Activated CD8-positive, alpha-beta T cell treated with anti-CD3 and anti-CD28 coated beads for 36 hours (primary cell): Measurements from ENCODE around the gene PPIL6. TPM values are rescaled to one million over a fixed set of nuclear protein-coding genes. Genes with fewer than 3 reads are reported as not detected.

Experiments
- ATAC-seq: fragments of 200-7000 bp; cut with Tn5 transposase; one replicate; pipeline ENCODE4 v1.10.0; 2021; ENCODE audit warnings: mild to moderate bottlenecking, moderate library complexity
- CTCF ChIA-PET: fragments of 350-600 bp; sonication (Branson Sonifier 250); formaldehyde crosslinking; loops from one replicate; lab custom pipeline; 2021; ENCODE audit warnings: antibody characterized with exemption; lab: Charles Lee
- POLR2A ChIA-PET: fragments of 350-600 bp; sonication (Branson Sonifier 250); formaldehyde crosslinking; loops from one replicate; lab custom pipeline; 2021; ENCODE audit warnings: antibody characterized with exemption; lab: Charles Lee
- DNase-seq: peaks from one replicate; pipeline ENCODE4 v3.0.0-alpha.2; 2020
- H3K27ac Mint-ChIP-seq: one replicate; pipeline ENCODE4 v1.8.0; 2021; ENCODE audit warnings: mild to moderate bottlenecking, mixed read lengths
- H3K27me3 Mint-ChIP-seq: one replicate; pipeline ENCODE4 v1.8.0; 2021; ENCODE audit warnings: mixed read lengths
- H3K36me3 Mint-ChIP-seq: one replicate; pipeline ENCODE4 v1.8.0; 2021; ENCODE audit warnings: low read depth, mixed read lengths
- H3K4me1 Mint-ChIP-seq: one replicate; pipeline ENCODE4 v1.8.0; 2021; ENCODE audit warnings: low read depth, mixed read lengths
- H3K4me3 Mint-ChIP-seq: one replicate; pipeline ENCODE4 v1.8.0; 2021; ENCODE audit warnings: mild to moderate bottlenecking, moderate library complexity, mixed read lengths
- H3K9me3 Mint-ChIP-seq: one replicate; pipeline ENCODE4 v1.8.0; 2021; ENCODE audit warnings: mixed read lengths
- CTCF ChIP-seq: fragments of 200-600 bp; IDR thresholded peaks from one replicate; pipeline ENCODE4 v1.8.0; 2022; ENCODE audit warnings: antibody characterized with exemption, mild to moderate bottlenecking
- intact Hi-C: fragments of 100-400 bp; cut with micrococcal nuclease; formaldehyde crosslinking; loops from one replicate; pipeline ENCODE4 v1.10.0; 2022
- total RNA-seq, 2 experiments: library from RNA; stranded (reverse); gene quantifications; one replicate each; pipeline ENCODE4 v1.2.3, GENCODE V29; 2021

Gene PPIL6
- total RNA-seq, 2 experiments from 2014 or later: 0.27 to 0.38 TPM

DNA sequence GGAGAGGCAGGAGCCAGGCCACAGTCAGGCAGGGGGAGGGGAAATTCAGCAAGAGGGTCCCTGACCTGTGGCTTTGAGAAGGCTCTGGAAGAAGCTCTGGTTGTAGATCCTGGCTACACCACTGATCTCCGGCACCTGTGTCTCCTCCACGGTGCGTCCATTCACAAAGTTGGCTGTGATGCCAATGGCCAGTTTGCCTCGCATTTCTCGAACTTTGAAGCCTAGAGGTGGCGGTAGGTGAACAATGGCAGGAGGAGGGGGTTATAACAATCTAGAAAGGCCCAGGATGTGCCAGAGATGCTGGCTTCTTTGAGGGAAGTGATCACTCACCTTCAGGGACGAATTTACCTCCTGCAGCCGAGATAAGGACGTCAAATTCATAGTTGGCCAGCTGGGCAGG, 11.8 kb upstream of the PPIL6 start:
- no peak overlapping the region for H3K4me3 Mint-ChIP-seq
- no peaks in the 10 kb centered on the region for H3K27me3 Mint-ChIP-seq
- POLR2A ChIA-PET: interaction anchor here (1.3 to 8.3 kb wide), 3 partner anchors 9 to 75 kb away, joined by 3 to 119 read pairs (median 4); partner anchors contain the start of genes CD164, PPIL6 and SMPD2
- peaks cover 57% of the 10 kb centered on the region for H3K4me1 Mint-ChIP-seq
- no peak for DNase-seq
- H3K27ac Mint-ChIP-seq: no peak overlapping the region
- no peak for ATAC-seq
- H3K36me3 Mint-ChIP-seq: peaks cover 4% of the 10 kb centered on the region
- H3K9me3 Mint-ChIP-seq: no peaks in the 10 kb centered on the region
- CTCF ChIA-PET: interaction anchor here (3.0 kb wide), 1 partner anchor 69 kb away, joined by 10 read pairs; the partner anchor contains the start of gene CD164
- intact Hi-C loops: no loop called here
- no peak for TF ChIP-seq CTCF

DNA sequence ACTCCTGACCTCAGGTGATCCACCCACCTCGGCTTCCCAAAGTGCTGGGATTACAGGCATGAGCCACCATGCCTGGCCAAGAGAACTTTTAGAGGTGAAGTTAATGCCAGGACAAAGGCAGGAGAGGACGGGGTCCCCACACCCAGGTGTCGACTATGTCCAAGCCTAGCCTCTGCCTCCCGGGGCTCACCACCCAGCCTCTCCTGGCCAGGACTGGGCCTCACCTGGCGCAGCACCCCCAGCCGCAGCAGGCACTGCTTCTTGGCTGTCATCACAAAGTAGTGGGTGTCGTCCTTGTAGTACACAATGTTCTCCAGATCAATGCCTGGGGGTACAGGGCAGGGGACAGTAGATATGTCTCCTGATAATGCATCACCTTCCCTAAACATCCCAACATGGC, 10.9 kb upstream of the PPIL6 start:
- intact Hi-C loops: no loop called here
- no peak for DNase-seq
- ChIA-PET POLR2A (interaction anchor here (0.7 to 8.3 kb wide), 4 partner anchors 8 to 223 kb away, joined by 3 to 119 read pairs (median 4); partner anchors contain the start of genes CD164, PPIL6 and SMPD2), CTCF (interaction anchor here (2.2 kb wide), 1 partner anchor 10 kb away, joined by 7 read pairs; the partner anchor contains the start of genes PPIL6 and SMPD2)
- Mint-ChIP-seq H3K9me3 (no peaks in the 10 kb centered on the region), H3K4me3 (no peak overlapping the region), H3K27ac (no peak overlapping the region), H3K27me3 (no peaks in the 10 kb centered on the region), H3K36me3 (peaks cover 7% of the 10 kb centered on the region), H3K4me1 (peaks cover 49% of the 10 kb centered on the region)
- no peak for ATAC-seq
- no peak for TF ChIP-seq CTCF

GRCh38 chr6:109450801-109451200, 10.4 kb upstream of the PPIL6 start:
- H3K4me1 Mint-ChIP-seq: peaks cover 46% of the 10 kb centered on the region
- ChIA-PET POLR2A (interaction anchor here (0.7 to 2.4 kb wide), 2 partner anchors 10 to 222 kb away, joined by 3 to 16 read pairs; partner anchors contain the start of genes PPIL6 and SMPD2), CTCF (interaction anchor here (2.2 kb wide), 1 partner anchor 10 kb away, joined by 7 read pairs; the partner anchor contains the start of genes PPIL6 and SMPD2)
- H3K36me3 Mint-ChIP-seq: peaks cover 11% of the 10 kb centered on the region
- DNase-seq (no peak), ATAC-seq (no peak)
- no peaks in the 10 kb centered on the region for H3K27me3 Mint-ChIP-seq
- H3K27ac Mint-ChIP-seq: no peak overlapping the region
- H3K4me3 Mint-ChIP-seq: no peak overlapping the region
- intact Hi-C loops: no loop called here
- H3K9me3 Mint-ChIP-seq: no peaks in the 10 kb centered on the region
- TF ChIP-seq CTCF: no peak

GRCh38 chr6:109449795-109450673, 9.6 kb upstream of the PPIL6 start:
- H3K27me3 Mint-ChIP-seq: no peaks in the 10 kb centered on the region
- H3K36me3 Mint-ChIP-seq: peaks cover 14% of the 10 kb centered on the region
- H3K27ac Mint-ChIP-seq: peak overlapping the region; percentile 17
- ChIA-PET CTCF (interaction anchor here (2.2 kb wide), 1 partner anchor 9 kb away, joined by 7 read pairs; the partner anchor contains the start of genes PPIL6 and SMPD2), POLR2A (interaction anchor here (1.5 to 2.4 kb wide), 2 partner anchors 9 kb away, joined by 3 to 16 read pairs; partner anchors contain the start of genes PPIL6 and SMPD2)
- intact Hi-C loops: no loop called here
- H3K4me3 Mint-ChIP-seq: no peak overlapping the region
- peak; percentile 66 for ATAC-seq
- H3K4me1 Mint-ChIP-seq: peaks cover 44% of the 10 kb centered on the region
- no peaks in the 10 kb centered on the region for H3K9me3 Mint-ChIP-seq
- peak; percentile 66 for DNase-seq
- TF ChIP-seq CTCF: no peak
